Osteocyte (in vitro differentiated cells): ENCODE results near the gene DISP1. TPM values are rescaled to one million over a fixed set of nuclear protein-coding genes. Genes with fewer than 3 reads are reported as not detected.

ENCODE experiments used
- DNase-seq: peaks from one replicate; pipeline ENCODE4 v3.0.0; 2021; ENCODE audit warnings: mixed read lengths; ENCODE audit not compliant: unreplicated experiment; ENCODE audit errors: extremely low spot score
- H3K27ac Mint-ChIP-seq: one replicate; pipeline ENCODE4 v1.8.0; 2021; ENCODE audit warnings: mild to moderate bottlenecking, mixed read lengths; ENCODE audit not compliant: unreplicated experiment
- H3K27me3 Mint-ChIP-seq: one replicate; pipeline ENCODE4 v1.8.0; 2021; ENCODE audit warnings: mixed read lengths; ENCODE audit not compliant: unreplicated experiment
- H3K36me3 Mint-ChIP-seq: one replicate; pipeline ENCODE4 v1.8.0; 2021; ENCODE audit warnings: mixed read lengths; ENCODE audit not compliant: unreplicated experiment
- H3K4me1 Mint-ChIP-seq: one replicate; pipeline ENCODE4 v1.8.0; 2021; ENCODE audit warnings: mixed read lengths; ENCODE audit not compliant: unreplicated experiment
- H3K4me3 Mint-ChIP-seq: one replicate; pipeline ENCODE4 v1.8.0; 2021; ENCODE audit warnings: mild to moderate bottlenecking, moderate library complexity, mixed read lengths; ENCODE audit not compliant: unreplicated experiment
- H3K9me3 Mint-ChIP-seq: one replicate; pipeline ENCODE4 v1.8.0; 2021; ENCODE audit warnings: mixed read lengths; ENCODE audit not compliant: unreplicated experiment
- total RNA-seq: library from RNA; stranded (reverse); gene quantifications from 2 replicates; pipeline ENCODE4 v1.2.1, GENCODE V29; 2021
- TF ChIP-seq, protein P1 (sequence below): fragments of 200-600 bp; sonication (generic); IDR thresholded peaks from 2 replicates; pipeline ENCODE4 v1.5.0; 2021; ENCODE audit warnings: antibody characterized with exemption, mild to moderate bottlenecking, moderate library complexity

DISP1 gene
- total RNA-seq, 1 donor from 2014 or later, result 4.9 TPM

DNA sequence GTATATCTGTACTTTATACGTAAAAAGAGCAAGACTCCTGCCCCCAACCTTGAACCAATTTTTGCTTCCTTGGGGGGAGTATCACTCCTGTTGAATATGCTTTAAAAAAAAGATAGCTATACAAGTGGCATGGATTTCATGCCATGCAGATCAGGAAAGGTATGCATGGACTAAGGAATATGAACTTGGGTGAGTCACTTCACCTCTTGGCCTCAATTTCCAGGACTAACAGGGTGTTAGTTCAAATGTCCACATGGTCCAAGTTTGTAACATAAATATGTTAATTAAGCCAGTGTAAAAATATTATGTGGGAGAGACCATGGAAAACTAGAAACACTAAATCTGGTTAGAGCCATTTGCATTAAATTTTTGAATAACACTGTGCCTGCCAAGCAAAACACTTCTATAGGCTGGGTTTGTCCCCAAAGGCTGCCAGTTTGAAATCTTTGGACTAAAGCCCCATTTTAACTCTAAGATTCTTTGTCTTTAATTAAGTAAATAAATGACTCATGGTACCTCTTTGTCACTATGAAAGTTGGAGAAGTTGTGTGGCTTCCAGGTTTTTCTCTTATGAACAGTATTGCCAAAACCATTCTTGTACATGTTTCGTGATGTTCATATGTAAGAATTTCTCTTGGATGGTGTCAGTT is 44.7 kb upstream of the DISP1 start:
- Mint-ChIP-seq H3K9me3 (peaks cover 10% of the 10 kb centered on the region), H3K4me1 (peaks cover 17% of the 10 kb centered on the region), H3K27ac (no peak overlapping the region), H3K27me3 (no peaks in the 10 kb centered on the region), H3K36me3 (no peaks in the 10 kb centered on the region), H3K4me3 (no peak overlapping the region)
- TF ChIP-seq, protein P1, sequence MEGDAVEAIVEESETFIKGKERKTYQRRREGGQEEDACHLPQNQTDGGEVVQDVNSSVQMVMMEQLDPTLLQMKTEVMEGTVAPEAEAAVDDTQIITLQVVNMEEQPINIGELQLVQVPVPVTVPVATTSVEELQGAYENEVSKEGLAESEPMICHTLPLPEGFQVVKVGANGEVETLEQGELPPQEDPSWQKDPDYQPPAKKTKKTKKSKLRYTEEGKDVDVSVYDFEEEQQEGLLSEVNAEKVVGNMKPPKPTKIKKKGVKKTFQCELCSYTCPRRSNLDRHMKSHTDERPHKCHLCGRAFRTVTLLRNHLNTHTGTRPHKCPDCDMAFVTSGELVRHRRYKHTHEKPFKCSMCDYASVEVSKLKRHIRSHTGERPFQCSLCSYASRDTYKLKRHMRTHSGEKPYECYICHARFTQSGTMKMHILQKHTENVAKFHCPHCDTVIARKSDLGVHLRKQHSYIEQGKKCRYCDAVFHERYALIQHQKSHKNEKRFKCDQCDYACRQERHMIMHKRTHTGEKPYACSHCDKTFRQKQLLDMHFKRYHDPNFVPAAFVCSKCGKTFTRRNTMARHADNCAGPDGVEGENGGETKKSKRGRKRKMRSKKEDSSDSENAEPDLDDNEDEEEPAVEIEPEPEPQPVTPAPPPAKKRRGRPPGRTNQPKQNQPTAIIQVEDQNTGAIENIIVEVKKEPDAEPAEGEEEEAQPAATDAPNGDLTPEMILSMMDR, result no peak
- no peak for DNase-seq

DNA sequence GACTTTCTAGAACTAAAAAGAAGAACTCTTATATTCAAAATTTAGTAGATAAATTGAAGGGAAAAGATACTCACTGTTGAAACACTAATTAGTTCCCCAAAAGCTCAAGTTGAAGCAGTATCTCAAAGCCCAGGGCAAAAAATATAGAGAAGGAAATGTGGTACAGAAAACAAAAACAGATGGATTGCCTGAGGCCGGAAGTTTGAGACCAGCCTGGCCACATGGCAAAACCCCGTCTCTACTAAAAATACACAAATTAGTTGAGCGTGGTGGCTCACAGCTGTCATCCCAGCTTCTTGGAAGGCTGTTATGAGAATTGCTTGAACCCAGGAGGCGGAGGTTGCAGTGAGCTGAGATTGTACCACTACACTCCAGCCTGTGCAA is 41.9 kb upstream of the DISP1 start:
- peaks cover 7% of the 10 kb centered on the region for H3K9me3 Mint-ChIP-seq
- H3K27me3 Mint-ChIP-seq, result peaks cover 2% of the 10 kb centered on the region
- H3K4me1 Mint-ChIP-seq, result peaks cover 17% of the 10 kb centered on the region
- no peak for DNase-seq
- H3K27ac Mint-ChIP-seq, result no peak overlapping the region
- TF ChIP-seq, protein P1, result no peak
- H3K4me3 Mint-ChIP-seq, result no peak overlapping the region
- H3K36me3 Mint-ChIP-seq, result no peaks in the 10 kb centered on the region

DNA sequence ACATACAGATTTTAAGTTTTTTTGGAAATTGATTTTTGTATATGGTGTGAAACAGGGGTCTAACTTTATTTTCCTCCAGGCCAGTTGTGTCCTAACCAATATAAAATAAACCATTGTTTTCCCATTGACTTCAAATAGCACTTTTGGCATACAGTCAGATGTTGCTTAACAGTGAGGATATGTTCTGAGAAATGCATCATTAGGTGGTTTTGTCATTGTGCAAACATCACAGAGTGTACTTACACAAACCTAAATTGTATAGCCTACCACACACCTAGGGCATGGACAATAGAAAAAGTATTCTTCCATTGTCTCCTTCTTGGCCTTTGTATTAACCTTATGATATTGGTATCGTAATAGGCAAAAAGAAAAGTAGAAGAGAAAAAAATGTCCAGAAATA is 37.4 kb upstream of the DISP1 start:
- peaks cover 18% of the 10 kb centered on the region for H3K27me3 Mint-ChIP-seq
- no peak overlapping the region for H3K27ac Mint-ChIP-seq
- TF ChIP-seq, protein P1, result no peak
- H3K9me3 Mint-ChIP-seq, result no peaks in the 10 kb centered on the region
- peaks cover 9% of the 10 kb centered on the region for H3K4me1 Mint-ChIP-seq
- DNase-seq, result no peak
- no peak overlapping the region for H3K4me3 Mint-ChIP-seq
- H3K36me3 Mint-ChIP-seq, result no peaks in the 10 kb centered on the region

DNA sequence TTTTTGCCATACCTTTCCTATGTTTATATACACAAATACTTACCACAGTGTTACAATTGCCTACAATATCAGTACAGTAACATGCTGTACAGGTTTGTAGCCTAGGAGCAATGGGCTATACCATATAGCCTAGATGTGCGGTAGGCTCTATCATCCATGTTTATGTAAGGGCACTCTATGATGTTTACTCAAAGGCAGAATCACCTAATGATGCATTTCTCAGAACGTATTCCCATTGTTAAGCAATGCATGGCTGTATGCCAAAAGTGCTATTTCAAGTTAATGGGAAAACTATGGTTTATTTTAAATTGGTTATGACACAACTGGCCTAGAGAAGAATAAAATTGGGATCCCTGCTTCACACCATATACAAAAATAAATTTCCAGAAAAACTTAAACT is 36.9 kb upstream of the DISP1 start:
- Mint-ChIP-seq H3K27ac (no peak overlapping the region), H3K27me3 (peaks cover 20% of the 10 kb centered on the region), H3K4me3 (no peak overlapping the region), H3K9me3 (no peaks in the 10 kb centered on the region), H3K4me1 (peaks cover 4% of the 10 kb centered on the region), H3K36me3 (no peaks in the 10 kb centered on the region)
- TF ChIP-seq, protein P1, result no peak
- DNase-seq, result no peak

DNA sequence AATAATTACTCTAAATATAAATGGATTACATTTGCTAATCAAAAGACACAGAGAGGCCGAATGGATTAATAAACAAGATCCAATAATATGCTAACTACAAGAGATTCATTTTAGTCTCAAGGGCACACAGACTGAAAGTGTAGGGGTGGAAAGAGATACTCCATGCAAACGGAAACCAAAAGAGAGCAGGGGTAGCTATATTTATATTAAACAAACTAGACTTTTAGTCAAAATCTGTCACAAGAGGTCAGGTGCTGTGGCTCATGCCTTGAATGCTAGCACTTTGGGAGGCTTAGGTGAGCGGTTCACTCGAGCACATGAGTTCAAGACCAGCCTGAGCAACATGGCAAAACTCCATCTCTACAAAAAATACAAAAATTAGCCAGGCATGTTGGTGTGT is 33.6 kb upstream of the DISP1 start:
- no peak overlapping the region for H3K4me3 Mint-ChIP-seq
- no peaks in the 10 kb centered on the region for H3K9me3 Mint-ChIP-seq
- H3K27me3 Mint-ChIP-seq, result peaks cover 43% of the 10 kb centered on the region
- peaks cover 3% of the 10 kb centered on the region for H3K4me1 Mint-ChIP-seq
- no peak overlapping the region for H3K27ac Mint-ChIP-seq
- DNase-seq, result no peak
- no peaks in the 10 kb centered on the region for H3K36me3 Mint-ChIP-seq
- TF ChIP-seq, protein P1, result no peak
